ENCODE results near the gene BCL3.

GRCh38 chr19:44703336-44704078 lies 45.0 kb upstream of the BCL3 start:
- TF ChIP-seq, protein P1, sequence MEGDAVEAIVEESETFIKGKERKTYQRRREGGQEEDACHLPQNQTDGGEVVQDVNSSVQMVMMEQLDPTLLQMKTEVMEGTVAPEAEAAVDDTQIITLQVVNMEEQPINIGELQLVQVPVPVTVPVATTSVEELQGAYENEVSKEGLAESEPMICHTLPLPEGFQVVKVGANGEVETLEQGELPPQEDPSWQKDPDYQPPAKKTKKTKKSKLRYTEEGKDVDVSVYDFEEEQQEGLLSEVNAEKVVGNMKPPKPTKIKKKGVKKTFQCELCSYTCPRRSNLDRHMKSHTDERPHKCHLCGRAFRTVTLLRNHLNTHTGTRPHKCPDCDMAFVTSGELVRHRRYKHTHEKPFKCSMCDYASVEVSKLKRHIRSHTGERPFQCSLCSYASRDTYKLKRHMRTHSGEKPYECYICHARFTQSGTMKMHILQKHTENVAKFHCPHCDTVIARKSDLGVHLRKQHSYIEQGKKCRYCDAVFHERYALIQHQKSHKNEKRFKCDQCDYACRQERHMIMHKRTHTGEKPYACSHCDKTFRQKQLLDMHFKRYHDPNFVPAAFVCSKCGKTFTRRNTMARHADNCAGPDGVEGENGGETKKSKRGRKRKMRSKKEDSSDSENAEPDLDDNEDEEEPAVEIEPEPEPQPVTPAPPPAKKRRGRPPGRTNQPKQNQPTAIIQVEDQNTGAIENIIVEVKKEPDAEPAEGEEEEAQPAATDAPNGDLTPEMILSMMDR (IDR thresholded peaks at IDR 0.05 in 4 of 5, conservative IDR thresholded peaks at IDR 0.05 in 1 of 5): no peak
- no peak for TF ChIP-seq POLR2A (IDR thresholded peaks at IDR 0.05)
